ENCODE measurements around the gene TMCO6.

Gene TMCO6

GRCh38 chr5:140673187-140673976 lies 34.1 kb downstream of the TMCO6 start, which contains the start of gene DND1:
Gene DND1 (minus strand): TSS chr5:140673576. CDS start chr5:140673542, 34 bp downstream.
- no peak for DNase-seq (ENCODE audit: low spot score)

GRCh38 chr5:140674211-140674610 lies 35.0 kb downstream of the TMCO6 start:
- DNase-seq (ENCODE audit: low spot score) = no peak

GRCh38 chr5:140674629-140675028 lies 35.4 kb downstream of the TMCO6 start:
- no peak for DNase-seq (ENCODE audit: low spot score)

GRCh38 chr5:140677947-140678346 lies 38.7 kb downstream of the TMCO6 start:
- no peak for DNase-seq (ENCODE audit: low spot score)

DNA sequence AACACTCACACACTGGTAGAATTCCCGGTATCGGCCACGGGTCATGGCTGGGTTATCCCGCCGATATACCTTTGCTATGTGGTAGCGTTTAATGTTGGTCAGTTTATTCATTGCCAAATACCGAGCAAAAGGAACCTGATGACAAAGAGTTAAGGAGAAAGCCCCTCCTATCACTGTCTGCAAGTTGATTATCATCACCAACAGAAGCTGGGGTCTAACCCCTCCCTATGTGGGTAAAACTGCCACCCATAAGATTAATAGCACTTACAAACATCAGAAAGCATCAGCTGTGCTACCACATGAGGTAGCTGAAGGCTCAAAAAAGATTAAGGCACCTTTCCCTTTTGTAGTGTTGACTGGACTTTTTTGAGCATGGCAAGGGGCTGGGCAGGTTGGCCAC lies 39.7 kb downstream of the TMCO6 start:
- no peak for DNase-seq (ENCODE audit: low spot score)

GRCh38 chr5:140690376-140690932 lies 51.2 kb downstream of the TMCO6 start:
- DNase-seq (ENCODE audit: low spot score) = no peak

- DNase-seq (ENCODE audit: low spot score) = peak; percentile 90
Observed at GRCh38 chr5:140690941-140691924, 52.0 kb downstream of the TMCO6 start, which contains the start of the genes HARS1 and HARS2. Gene HARS1 (minus strand): TSS chr5:140691370. CDS start chr5:140691304, 66 bp downstream. Gene HARS2 (plus strand): TSS chr5:140691455. CDS start chr5:140691649, 194 bp downstream.

DNA sequence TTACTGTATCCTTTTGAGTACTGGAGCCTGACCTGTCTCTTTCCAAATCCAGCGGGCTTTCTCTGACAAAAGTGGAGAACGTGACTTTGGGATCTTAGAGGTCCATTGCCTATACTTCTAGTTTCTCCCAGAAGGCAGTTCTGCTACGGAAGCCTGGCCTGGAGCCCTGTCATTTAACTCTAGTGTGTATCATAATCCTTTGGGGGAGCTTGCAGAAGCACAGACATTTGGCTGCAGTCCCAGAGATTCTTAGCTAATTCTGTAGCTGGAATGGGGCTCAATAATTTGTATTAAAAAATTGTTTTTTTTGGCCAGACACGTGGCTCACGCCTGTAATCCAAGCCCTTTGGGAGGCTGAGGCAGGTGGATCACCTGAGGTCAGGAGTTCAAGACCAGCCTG lies 55.0 kb downstream of the TMCO6 start:
- DNase-seq (ENCODE audit: low spot score) = no peak

All from putamen (tissue), 1 donor.